Fibroblast of lung (primary cell): ENCODE measurements around the gene FREM2. TPM values are rescaled to one million over a fixed set of nuclear protein-coding genes. Genes with fewer than 3 reads are reported as not detected.

Source experiments
- DNase-seq, 2 donors: peaks; one replicate each; pipeline versions ENCODE4 v3.0.0 to v3.0.0-alpha.2; 2010; ENCODE audit warnings: low read depth in 2 of 2
- H2AFZ ChIP-seq: 2 replicates; pipeline ENCODE4 v1.5.1; 2012; ENCODE audit warnings: low read length, control low read depth, inconsistent platforms
- H3K27ac ChIP-seq: 2 replicates; pipeline ENCODE4 v1.5.1; 2011; ENCODE audit warnings: low read length, control low read depth; ENCODE audit not compliant: insufficient read depth
- H3K27me3 ChIP-seq: 2 replicates; pipeline ENCODE4 v1.5.1; 2011; ENCODE audit warnings: mild to moderate bottlenecking, low read length; ENCODE audit not compliant: control insufficient read depth, insufficient read depth
- H3K36me3 ChIP-seq: 2 replicates; pipeline ENCODE4 v1.5.1; 2011; ENCODE audit warnings: low read length; ENCODE audit not compliant: control insufficient read depth, insufficient read depth
- H3K4me1 ChIP-seq: 2 replicates; pipeline ENCODE4 v1.5.1; 2011; ENCODE audit warnings: low read length; ENCODE audit not compliant: control insufficient read depth, insufficient read depth; ENCODE audit errors: extremely low read depth
- H3K4me2 ChIP-seq: 2 replicates; pipeline ENCODE4 v1.5.1; 2011; ENCODE audit warnings: low read length, control low read depth; ENCODE audit not compliant: insufficient read depth; ENCODE audit errors: extremely low read depth
- H3K4me3 ChIP-seq, 4 experiments: fragments of 200-600 bp in 1 of 4; sonication (generic) in 1 of 4; replicated peaks in 1 of 4; 2 replicates each; pipeline ENCODE4 v1.5.1; 2011 to 2016; ENCODE audit warnings: low read length in 4 of 4, low read depth in 3 of 4, mild to moderate bottlenecking in 3 of 4, control low read depth in 2 of 4, inconsistent platforms in 1 of 4, mixed read lengths in 1 of 4; ENCODE audit not compliant: insufficient read depth in 1 of 4; ENCODE audit errors: control extremely low read depth in 1 of 4
- H3K79me2 ChIP-seq: 2 replicates; pipeline ENCODE4 v1.5.1; 2012; ENCODE audit warnings: mild to moderate bottlenecking, low read length, inconsistent platforms; ENCODE audit not compliant: control insufficient read depth, insufficient read depth
- H3K9ac ChIP-seq: 2 replicates; pipeline ENCODE4 v1.5.1; 2011; ENCODE audit warnings: mild to moderate bottlenecking, low read length, control low read depth; ENCODE audit not compliant: insufficient read depth
- H3K9me3 ChIP-seq: 2 replicates; pipeline ENCODE4 v1.5.1; 2012; ENCODE audit warnings: low read depth, low read length; ENCODE audit not compliant: control insufficient read depth, insufficient read depth
- H4K20me1 ChIP-seq: 2 replicates; pipeline ENCODE4 v1.5.1; 2011; ENCODE audit warnings: low read length; ENCODE audit not compliant: control insufficient read depth, insufficient read depth; ENCODE audit errors: extremely low read depth
- EZH2 ChIP-seq: IDR thresholded peaks from 2 replicates; pipeline ENCODE4 v1.5.1; 2012; ENCODE audit warnings: low read length, control low read depth, mild to moderate bottlenecking; ENCODE audit errors: missing control alignments
- polyA plus RNA-seq, 2 donors: library from polyadenylated mRNA; depleted of rRNA in 1 of 2; stranded (reverse) in 1 of 2; unstranded in 1 of 2; fragments of >200 nt; gene quantifications; 2 replicates each; pipeline ENCODE4 v1.2.1, GENCODE V29; 2011 to 2012; ENCODE audit warnings: missing spikeins in 1 of 2
- total RNA-seq: library from RNA; depleted of rRNA; stranded (reverse); fragments of >200 nt; gene quantifications from 2 replicates; pipeline ENCODE4 v1.2.1, GENCODE V29; 2014
- TF ChIP-seq, protein P1 (sequence below), 2 donors: IDR thresholded peaks in 1 of 2; conservative IDR thresholded peaks in 1 of 2; 1 replicate in 1 of 2; 2 replicates in 1 of 2; pipeline ENCODE4 v1.5.1; 2011 to 2012; ENCODE audit warnings: low read length in 2 of 2, control low read depth in 1 of 2, inconsistent platforms in 1 of 2, low read depth in 1 of 2, mild to moderate bottlenecking in 1 of 2

The FREM2 gene
- total and polyA plus RNA-seq, 2 donors (not counting 1 experiment from before 2014, with no cell fraction given) = under 0.01 TPM

DNA sequence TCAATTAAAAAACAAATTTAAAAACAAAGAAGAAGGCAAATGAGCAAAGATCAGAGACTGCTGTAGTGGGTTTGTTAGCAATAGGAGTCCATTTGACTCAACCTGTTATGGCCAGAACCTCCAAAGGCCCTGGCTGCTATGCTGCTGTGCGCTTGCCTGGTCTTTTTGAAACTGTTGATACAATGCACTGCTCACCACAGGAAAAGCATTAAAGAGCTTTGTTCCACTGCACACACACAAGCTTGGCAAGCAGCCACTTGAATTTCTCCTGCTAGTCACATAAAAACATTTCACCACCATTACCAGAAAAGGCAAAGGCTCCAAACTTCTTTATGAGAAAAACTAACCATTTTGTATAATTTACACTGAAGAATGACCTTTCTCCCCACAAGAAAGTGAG is 132.2 kb downstream of the FREM2 start:
- H4K20me1 ChIP-seq = no peaks in the 10 kb centered on the region
- no peaks in the 10 kb centered on the region for H3K36me3 ChIP-seq
- DNase-seq = peak; percentile 11 to 64
- H3K4me2 ChIP-seq = no peak overlapping the region
- H2AFZ ChIP-seq = no peak overlapping the region
- no peak overlapping the region for H3K4me3 ChIP-seq
- H3K27me3 ChIP-seq = no peaks in the 10 kb centered on the region
- TF ChIP-seq EZH2 = no peak
- TF ChIP-seq, protein P1, sequence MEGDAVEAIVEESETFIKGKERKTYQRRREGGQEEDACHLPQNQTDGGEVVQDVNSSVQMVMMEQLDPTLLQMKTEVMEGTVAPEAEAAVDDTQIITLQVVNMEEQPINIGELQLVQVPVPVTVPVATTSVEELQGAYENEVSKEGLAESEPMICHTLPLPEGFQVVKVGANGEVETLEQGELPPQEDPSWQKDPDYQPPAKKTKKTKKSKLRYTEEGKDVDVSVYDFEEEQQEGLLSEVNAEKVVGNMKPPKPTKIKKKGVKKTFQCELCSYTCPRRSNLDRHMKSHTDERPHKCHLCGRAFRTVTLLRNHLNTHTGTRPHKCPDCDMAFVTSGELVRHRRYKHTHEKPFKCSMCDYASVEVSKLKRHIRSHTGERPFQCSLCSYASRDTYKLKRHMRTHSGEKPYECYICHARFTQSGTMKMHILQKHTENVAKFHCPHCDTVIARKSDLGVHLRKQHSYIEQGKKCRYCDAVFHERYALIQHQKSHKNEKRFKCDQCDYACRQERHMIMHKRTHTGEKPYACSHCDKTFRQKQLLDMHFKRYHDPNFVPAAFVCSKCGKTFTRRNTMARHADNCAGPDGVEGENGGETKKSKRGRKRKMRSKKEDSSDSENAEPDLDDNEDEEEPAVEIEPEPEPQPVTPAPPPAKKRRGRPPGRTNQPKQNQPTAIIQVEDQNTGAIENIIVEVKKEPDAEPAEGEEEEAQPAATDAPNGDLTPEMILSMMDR (conservative IDR thresholded peaks at IDR 0.05 in 1 of 2, IDR thresholded peaks at IDR 0.05 in 1 of 2; ENCODE audit: low read depth in 1 of 2, low read length in 2 of 2) = no peak
- no peaks in the 10 kb centered on the region for H3K4me1 ChIP-seq
- no peak overlapping the region for H3K9ac ChIP-seq
- H3K9me3 ChIP-seq = no peaks in the 10 kb centered on the region
- no peak overlapping the region for H3K27ac ChIP-seq
- H3K79me2 ChIP-seq = no peaks in the 10 kb centered on the region

DNA sequence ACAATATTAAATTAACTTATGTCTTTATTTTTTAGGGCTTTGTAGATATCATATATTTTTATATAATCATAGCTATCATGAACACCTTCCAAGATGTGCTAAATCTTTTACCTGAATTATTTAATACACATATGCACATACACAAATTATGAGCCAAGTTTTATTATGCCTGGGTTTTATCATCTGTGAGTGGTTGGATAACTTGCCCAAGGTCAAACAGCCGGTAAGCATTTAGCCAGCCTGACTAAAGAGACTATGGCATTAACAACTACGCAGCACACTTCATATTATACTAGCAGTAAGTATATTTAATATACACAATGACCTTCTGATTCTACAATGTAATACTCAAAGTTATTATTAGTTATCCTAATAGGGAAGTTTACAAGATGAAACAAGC is 132.7 kb downstream of the FREM2 start:
- H3K4me1 ChIP-seq = no peaks in the 10 kb centered on the region
- DNase-seq = no peak
- H2AFZ ChIP-seq = no peak overlapping the region
- no peak overlapping the region for H3K4me3 ChIP-seq
- H3K4me2 ChIP-seq = no peak overlapping the region
- H4K20me1 ChIP-seq = no peaks in the 10 kb centered on the region
- TF ChIP-seq EZH2 = no peak
- TF ChIP-seq, protein P1 (conservative IDR thresholded peaks at IDR 0.05 in 1 of 2, IDR thresholded peaks at IDR 0.05 in 1 of 2; ENCODE audit: low read depth in 1 of 2, low read length in 2 of 2) = no peak
- no peaks in the 10 kb centered on the region for H3K79me2 ChIP-seq
- no peak overlapping the region for H3K9ac ChIP-seq
- no peaks in the 10 kb centered on the region for H3K27me3 ChIP-seq
- no peak overlapping the region for H3K27ac ChIP-seq
- H3K36me3 ChIP-seq = no peaks in the 10 kb centered on the region
- H3K9me3 ChIP-seq = no peaks in the 10 kb centered on the region

DNA sequence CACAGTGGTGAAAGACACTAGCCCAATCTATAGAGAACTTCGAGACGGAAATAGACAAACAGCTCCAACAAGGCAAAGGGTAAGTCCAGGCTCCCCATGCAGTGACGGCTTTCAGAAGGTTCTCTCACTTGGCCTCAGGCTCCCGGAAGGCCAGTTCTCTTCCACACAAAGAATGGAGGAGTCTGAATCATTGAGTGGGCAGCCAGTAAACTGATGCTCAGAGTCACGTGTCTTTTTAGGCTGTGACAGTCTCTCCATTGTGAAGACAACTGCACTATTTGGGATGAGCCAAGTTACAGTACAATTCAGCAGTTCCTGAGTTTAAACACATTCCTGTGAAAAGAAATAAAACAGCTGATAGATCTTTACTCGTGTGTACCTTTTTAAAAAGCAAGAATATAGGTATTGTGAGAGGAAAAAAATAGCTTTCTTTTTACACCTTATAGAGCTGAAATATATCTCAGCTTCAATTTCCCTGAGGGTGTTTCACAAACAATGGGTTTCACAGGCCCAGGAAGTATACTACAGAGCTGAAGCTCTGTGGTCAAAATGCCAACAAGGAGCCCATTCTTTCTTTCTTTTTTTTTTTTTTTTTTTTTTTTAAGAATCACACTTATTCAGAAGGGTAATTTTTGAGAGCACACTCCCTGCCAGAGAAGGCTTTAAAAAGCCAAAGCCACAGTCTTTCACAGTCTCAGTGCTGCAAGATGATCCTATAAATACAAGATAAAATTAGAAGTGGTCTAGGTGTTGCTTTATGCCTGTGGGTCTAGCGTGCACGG is 135.1 kb downstream of the FREM2 start:
- H3K9me3 ChIP-seq = no peaks in the 10 kb centered on the region

More for the DNA sequence above, 135.1 kb downstream of the FREM2 start:
- DNase-seq = peak in 1 of 2 donors; percentile 38
- Histone ChIP-seq H3K27me3 (no peaks in the 10 kb centered on the region), H3K36me3 (no peaks in the 10 kb centered on the region), H3K4me2 (no peak overlapping the region), H3K27ac (no peak overlapping the region), H2AFZ (no peak overlapping the region), H3K4me1 (no peaks in the 10 kb centered on the region), H3K79me2 (no peaks in the 10 kb centered on the region), H4K20me1 (no peaks in the 10 kb centered on the region), H3K4me3 (no peak overlapping the region), H3K9ac (no peak overlapping the region)
- TF ChIP-seq EZH2 = no peak
- TF ChIP-seq, protein P1 (conservative IDR thresholded peaks at IDR 0.05 in 1 of 2, IDR thresholded peaks at IDR 0.05 in 1 of 2; ENCODE audit: low read depth in 1 of 2, low read length in 2 of 2) = no peak
